SK-N-MC (cell line): ENCODE results near the gene CLN6.
"Not testable (repeated sequence)": the region's sequence is repeated elsewhere in the genome, so short reads cannot be mapped to it uniquely, and the experiment has no call there.

ENCODE experiments used
- DNase-seq: peaks from one replicate; pipeline ENCODE4 v3.0.0-alpha.2; 2011; ENCODE audit warnings: low read depth, low spot score
- H3K27ac ChIP-seq: fragments of 200-600 bp; sonication (generic); 2 replicates; pipeline ENCODE4 v1.5.1; 2016; ENCODE audit warnings: mixed run types
- H3K36me3 ChIP-seq: fragments of 200-600 bp; sonication (generic); 2 replicates; pipeline ENCODE4 v1.6.1; 2017; ENCODE audit warnings: antibody characterized with exemption, low read length, mixed read lengths; ENCODE audit not compliant: insufficient read depth
- H3K4me3 ChIP-seq: fragments of 200-600 bp; sonication (generic); 2 replicates; pipeline ENCODE4 v1.5.1; 2016
- H3K9ac ChIP-seq: fragments of 200-600 bp; sonication (generic); 2 replicates; pipeline ENCODE4 v1.8.0; 2017; ENCODE audit warnings: mixed run types, mixed read lengths; ENCODE audit not compliant: insufficient read length
- H3K9me3 ChIP-seq: fragments of 200-600 bp; sonication (generic); 2 replicates; pipeline ENCODE4 v1.6.1; 2017; ENCODE audit warnings: low read depth, mild to moderate bottlenecking, antibody characterized with exemption, low read length, moderate library complexity, mixed read lengths
- EZH2 ChIP-seq: fragments of 200-600 bp; sonication (generic); IDR thresholded peaks from one replicate; pipeline ENCODE4 v1.6.1; 2017; ENCODE audit warnings: antibody characterized with exemption
- FOXP2 ChIP-seq: optimal IDR thresholded peaks from 2 replicates; pipeline ENCODE3; 2011; ENCODE audit warnings: mild to moderate bottlenecking, moderate library complexity; ENCODE audit not compliant: insufficient read depth; ENCODE audit errors: extremely low read length, control extremely low read depth
- POLR2AphosphoS5 ChIP-seq: IDR thresholded peaks from 2 replicates; pipeline ENCODE4 v1.6.1; 2012; ENCODE audit warnings: mild to moderate bottlenecking, low read depth, low read length, borderline replicate concordance

CLN6 gene

GRCh38 chr15:68239025-68239424 is 9.5 kb upstream of the CLN6 start:
- H3K36me3 ChIP-seq = no peaks in the 10 kb centered on the region
- H3K9me3 ChIP-seq = no peaks in the 10 kb centered on the region; the same call in 1 of the 2 replicates
- no peak for DNase-seq
- no peak overlapping the region for H3K4me3 ChIP-seq
- TF ChIP-seq EZH2 (no peak), POLR2AphosphoS5 (no peak), FOXP2 (no peak)
- H3K9ac ChIP-seq = no peak overlapping the region
- no peak overlapping the region for H3K27ac ChIP-seq

GRCh38 chr15:68235022-68235421 is 5.5 kb upstream of the CLN6 start:
- no peak overlapping the region for H3K9ac ChIP-seq
- DNase-seq = no peak
- no peak overlapping the region for H3K27ac ChIP-seq

GRCh38 chr15:68234520-68234919 is 5.0 kb upstream of the CLN6 start:
- not testable (repeated sequence) for H3K27ac ChIP-seq, H3K36me3 ChIP-seq, H3K9ac ChIP-seq, H3K9me3 ChIP-seq, DNase-seq, H3K4me3 ChIP-seq

More at GRCh38 chr15:68235022-68235421, 5.5 kb upstream of the CLN6 start:
- no peak for TF ChIP-seq EZH2
- TF ChIP-seq FOXP2 = no peak
- no peak for TF ChIP-seq POLR2AphosphoS5
- Histone ChIP-seq H3K4me3 (no peak overlapping the region), H3K36me3 (no peaks in the 10 kb centered on the region), H3K9me3 (no peaks in the 10 kb centered on the region)

- no peak for TF ChIP-seq EZH2
- TF ChIP-seq FOXP2 = no peak
- no peak for TF ChIP-seq POLR2AphosphoS5
- H3K9ac ChIP-seq = no peak overlapping the region
- H3K36me3 ChIP-seq = no peaks in the 10 kb centered on the region
- no peak overlapping the region for H3K27ac ChIP-seq
- H3K9me3 ChIP-seq = no peaks in the 10 kb centered on the region
- DNase-seq = no peak
- no peak overlapping the region for H3K4me3 ChIP-seq
These were observed 4.5 kb upstream of the CLN6 start for GRCh38 chr15:68234060-68234459.

- no peaks in the 10 kb centered on the region for H3K9me3 ChIP-seq
- no peak overlapping the region for H3K9ac ChIP-seq
- no peaks in the 10 kb centered on the region for H3K36me3 ChIP-seq
- TF ChIP-seq FOXP2 (no peak), EZH2 (no peak), POLR2AphosphoS5 (no peak)
- no peak overlapping the region for H3K27ac ChIP-seq
- no peak for DNase-seq
- H3K4me3 ChIP-seq = no peak overlapping the region
These were observed 3.4 kb upstream of the CLN6 start for GRCh38 chr15:68232937-68233336.

- no peaks in the 10 kb centered on the region for H3K9me3 ChIP-seq
- DNase-seq = no peak
- no peak for TF ChIP-seq POLR2AphosphoS5
- no peak for TF ChIP-seq FOXP2
- TF ChIP-seq EZH2 = no peak
These were observed 2.9 kb upstream of the CLN6 start for GRCh38 chr15:68232449-68232848.

GRCh38 chr15:68231102-68231818 is 1.7 kb upstream of the CLN6 start:
- DNase-seq = no peak
- no peak for TF ChIP-seq POLR2AphosphoS5
- no peak for TF ChIP-seq FOXP2
- TF ChIP-seq EZH2 = no peak
- Histone ChIP-seq H3K36me3 (no peaks in the 10 kb centered on the region), H3K9ac (no peak overlapping the region), H3K27ac (no peak overlapping the region), H3K4me3 (no peak overlapping the region), H3K9me3 (no peaks in the 10 kb centered on the region)

More at GRCh38 chr15:68232449-68232848, 2.9 kb upstream of the CLN6 start:
- H3K36me3 ChIP-seq = no peaks in the 10 kb centered on the region
- no peak overlapping the region for H3K9ac ChIP-seq
- no peak overlapping the region for H3K27ac ChIP-seq
- H3K4me3 ChIP-seq = no peak overlapping the region

- DNase-seq = no peak
- TF ChIP-seq POLR2AphosphoS5 (no peak), FOXP2 (no peak), EZH2 (no peak)
- Histone ChIP-seq H3K9me3 (no peaks in the 10 kb centered on the region), H3K36me3 (no peaks in the 10 kb centered on the region), H3K27ac (no peak overlapping the region), H3K9ac (peak overlapping the region; percentile 80), H3K4me3 (peak overlapping the region; percentile 78)
These were observed 901 bp upstream of the CLN6 start for GRCh38 chr15:68230157-68231100.
